HS-27A (cell line): ENCODE measurements around the gene NCOA5.

Source experiments
- DNase-seq: peaks from one replicate; pipeline ENCODE4 v3.0.0-alpha.2; 2012; ENCODE audit warnings: low read depth, missing footprints

Gene NCOA5

GRCh38 chr20:46060301-46060881 is 29.4 kb downstream of the NCOA5 start:
- no peak for DNase-seq

GRCh38 chr20:46058599-46059281 is 31.0 kb downstream of the NCOA5 start:
- DNase-seq: no peak

GRCh38 chr20:46057856-46058598 is 31.7 kb downstream of the NCOA5 start:
- DNase-seq: no peak

- DNase-seq: no peak
These were observed 32.5 kb downstream of the NCOA5 start for GRCh38 chr20:46056970-46057855.

- DNase-seq: no peak
These were observed 33.5 kb downstream of the NCOA5 start for GRCh38 chr20:46056027-46056833.

GRCh38 chr20:46055269-46055668 is 34.5 kb downstream of the NCOA5 start:
- DNase-seq: no peak

- DNase-seq: no peak
These were observed 35.2 kb downstream of the NCOA5 start for GRCh38 chr20:46054606-46055005.

- no peak for DNase-seq
These were observed 36.3 kb downstream of the NCOA5 start for GRCh38 chr20:46053416-46053815.

GRCh38 chr20:46051556-46052308 is 38.0 kb downstream of the NCOA5 start:
- DNase-seq: peak; percentile 5

- DNase-seq: no peak
These were observed 38.9 kb downstream of the NCOA5 start for GRCh38 chr20:46050885-46051284.

- DNase-seq: no peak
These were observed 39.3 kb downstream of the NCOA5 start for GRCh38 chr20:46050444-46050843.

- no peak for DNase-seq
These were observed 39.9 kb downstream of the NCOA5 start for GRCh38 chr20:46049815-46050214.

GRCh38 chr20:46049190-46049589 is 40.6 kb downstream of the NCOA5 start:
- no peak for DNase-seq

- no peak for DNase-seq
These were observed 41.9 kb downstream of the NCOA5 start for GRCh38 chr20:46047821-46048220.

- DNase-seq: no peak
These were observed 43.0 kb downstream of the NCOA5 start for GRCh38 chr20:46046588-46047310.

GRCh38 chr20:46044896-46045295 is 44.9 kb downstream of the NCOA5 start:
- no peak for DNase-seq

- no peak for DNase-seq
These were observed 46.2 kb downstream of the NCOA5 start for GRCh38 chr20:46043556-46043955.

- no peak for DNase-seq
These were observed 48.7 kb downstream of the NCOA5 start for GRCh38 chr20:46040902-46041535.

GRCh38 chr20:46037036-46037435 is 52.7 kb downstream of the NCOA5 start:
- DNase-seq: no peak
